Activated T-cell treated with anti-CD3 and anti-CD28 coated beads, Interleukin-2, amount 50 U/mL, for 1 hour (primary cell): ENCODE results near the gene REEP3.

Experiments used
- DNase-seq: peaks from one replicate; pipeline ENCODE4 v3.0.0-alpha.2; 2020

The REEP3 gene

DNA sequence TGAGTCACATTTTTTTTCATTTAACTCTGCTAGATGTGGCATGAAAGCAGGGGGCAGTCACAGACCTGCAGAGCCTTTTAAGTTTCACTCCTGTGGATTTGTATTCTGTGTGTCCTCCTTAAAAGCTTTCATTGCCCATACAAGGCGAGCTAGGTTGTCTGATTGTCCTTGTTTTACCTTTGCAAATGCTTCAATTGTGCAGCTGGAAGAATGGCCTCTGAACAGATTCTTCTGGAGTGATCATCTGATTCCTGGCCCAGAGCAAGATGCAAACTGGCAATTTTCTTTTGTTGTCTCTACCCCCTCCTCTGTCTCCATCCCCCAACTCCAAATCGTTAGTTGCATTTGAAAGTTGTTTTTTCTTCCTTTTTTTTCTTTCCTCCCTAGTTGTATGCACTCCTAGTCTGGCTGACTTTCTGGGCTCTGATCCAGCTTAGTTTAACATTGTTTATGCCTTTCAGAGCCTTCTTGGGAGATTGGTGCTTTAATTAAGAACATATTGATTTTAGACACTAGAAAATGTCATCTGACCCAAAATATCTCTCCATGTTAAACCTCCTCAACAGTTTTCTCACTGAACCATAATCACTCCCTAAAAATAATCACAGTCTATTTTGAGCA lies 150.2 kb downstream of the REEP3 start:
- no peak for DNase-seq

DNA sequence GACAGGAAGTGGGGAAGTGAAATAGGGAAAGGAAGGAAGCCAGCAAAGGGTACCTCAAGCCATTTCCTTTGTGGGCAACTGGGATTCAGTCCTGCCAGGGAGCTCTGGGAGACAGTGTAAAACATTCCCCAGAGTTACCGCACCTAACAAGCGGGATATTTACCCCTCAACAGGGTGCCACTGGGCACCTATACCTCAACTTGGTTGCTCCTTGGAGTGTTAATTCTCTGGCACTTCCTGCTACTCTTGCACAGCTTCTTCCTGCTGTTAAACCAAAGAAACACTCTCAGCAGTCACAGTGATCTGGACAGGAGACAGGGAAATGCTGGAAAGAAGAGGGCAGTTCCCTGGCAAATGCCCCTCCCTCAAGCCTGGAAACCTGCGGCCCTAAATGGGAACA lies 151.3 kb downstream of the REEP3 start:
- no peak for DNase-seq

DNA sequence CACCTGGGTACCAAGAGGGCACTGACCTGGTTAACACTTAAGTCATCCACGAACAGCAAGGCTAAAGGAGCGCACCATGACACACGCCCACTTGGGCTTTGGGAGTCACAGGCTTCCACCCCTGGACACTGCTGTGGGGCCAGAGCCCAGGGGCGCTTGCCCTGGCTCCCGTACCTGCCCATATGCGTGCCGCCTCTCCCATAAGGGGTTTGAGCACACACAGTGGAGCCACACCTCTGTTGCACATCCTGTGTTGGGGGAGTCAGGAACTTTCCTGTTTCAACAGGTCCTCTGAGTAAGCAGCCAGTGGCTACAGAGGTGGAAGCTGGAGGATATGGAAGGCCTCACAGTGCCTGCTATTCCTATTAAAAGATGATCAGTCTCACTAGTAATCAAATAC lies 152.0 kb downstream of the REEP3 start:
- no peak for DNase-seq

DNA sequence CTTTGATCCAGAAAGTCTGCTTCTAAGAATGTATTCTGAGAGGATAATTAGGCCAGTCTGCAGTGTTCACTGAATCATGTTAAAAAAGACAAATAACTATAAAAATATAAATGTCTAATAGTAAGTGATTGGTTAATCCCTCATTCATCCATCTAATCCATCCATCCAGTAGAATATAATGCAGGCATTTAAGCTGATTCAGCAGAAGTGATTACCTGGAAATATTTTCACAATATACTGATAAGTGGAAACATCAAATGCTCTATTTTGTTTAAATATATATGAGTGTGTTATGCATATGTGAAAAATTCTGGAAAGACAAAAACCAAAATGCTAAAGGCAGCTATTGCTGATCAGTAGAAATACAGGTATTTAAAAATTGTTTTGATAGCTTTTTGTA lies 152.6 kb downstream of the REEP3 start:
- DNase-seq, result no peak
